ENCODE data around the gene CHIC2.
"Not testable (repeated sequence)": the region's sequence is repeated elsewhere in the genome, so short reads cannot be mapped to it uniquely, and the experiment has no call there.

Gene CHIC2

GRCh38 chr4:54064317-54065111 is at the start of gene CHIC2:
Gene CHIC2 (minus strand): TSS chr4:54064605. CDS start chr4:54064300, 305 bp downstream.
- in situ Hi-C loops (cut with MboI; ENCODE audit: low sequenced_read_pairs): no loop called here
- Histone ChIP-seq H3K4me1 (peaks cover 21% of the 10 kb centered on the region), H3K9me3 (no peaks in the 10 kb centered on the region), H3K36me3 (replicated peaks) (no peaks in the 10 kb centered on the region), H3K27me3 (ENCODE audit: low read depth) (no peaks in the 10 kb centered on the region), H3K4me3 (peak within 1 kb of the TSS; percentile 68)
- DNase-seq (ENCODE audit: low spot score in 2 of 2): peak; percentile 88 to 95

DNA sequence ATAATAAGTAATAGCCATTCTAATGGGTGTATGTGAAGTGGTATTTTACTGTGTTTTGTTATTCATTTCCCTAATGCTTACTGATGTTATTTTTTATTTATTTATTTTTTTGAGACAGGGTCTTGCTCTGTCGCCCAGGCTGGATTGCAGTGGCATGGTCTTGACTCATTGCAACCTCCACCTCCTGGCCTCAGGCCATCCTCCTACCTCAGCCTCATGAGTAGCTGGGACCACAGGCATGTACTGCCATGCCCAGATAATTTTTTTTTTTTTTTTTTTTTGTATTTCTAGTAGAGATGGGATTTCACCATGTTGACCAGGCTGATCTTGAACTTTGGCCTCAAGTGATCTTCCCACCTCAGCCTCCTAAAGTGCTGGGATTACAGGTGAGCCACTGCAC is 48.8 kb upstream of the CHIC2 start:
- H3K4me1 ChIP-seq: peaks cover 19% of the 10 kb centered on the region
- DNase-seq (ENCODE audit: low spot score in 2 of 2); H3K9me3 ChIP-seq; H3K27me3 ChIP-seq (ENCODE audit: low read depth); H3K36me3 ChIP-seq (replicated peaks); in situ Hi-C loops (cut with MboI; ENCODE audit: low sequenced_read_pairs); H3K4me3 ChIP-seq: not testable (repeated sequence)

DNA sequence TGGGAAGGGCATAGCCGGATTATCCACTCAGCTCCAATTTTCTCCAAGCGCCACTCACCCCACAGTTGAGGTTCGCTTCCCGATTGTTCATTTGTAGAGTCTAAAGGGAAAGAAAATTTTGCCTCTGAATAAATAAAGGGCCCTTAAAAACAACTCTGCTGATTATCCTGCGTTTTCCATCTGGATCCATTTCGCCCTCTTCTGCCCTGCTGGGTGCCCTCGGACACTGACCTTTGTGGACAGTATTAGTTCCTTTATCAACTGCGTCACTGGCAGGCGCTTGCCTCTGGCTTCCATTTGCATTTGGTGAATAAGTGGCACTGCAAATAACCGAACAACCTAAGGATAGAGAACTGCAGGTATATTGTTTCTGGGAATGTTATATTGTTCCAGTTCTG is 45.6 kb upstream of the CHIC2 start:
- peaks cover 26% of the 10 kb centered on the region for H3K4me1 ChIP-seq
- no peak for DNase-seq (ENCODE audit: low spot score in 2 of 2)
- H3K4me3 ChIP-seq: no peak overlapping the region
- in situ Hi-C loops (cut with MboI; ENCODE audit: low sequenced_read_pairs): no loop called here
- no peaks in the 10 kb centered on the region for H3K36me3 ChIP-seq (replicated peaks)
- H3K27me3 ChIP-seq (ENCODE audit: low read depth): no peaks in the 10 kb centered on the region; the same call in 1 of the 2 replicates
- no peaks in the 10 kb centered on the region for H3K9me3 ChIP-seq

DNA sequence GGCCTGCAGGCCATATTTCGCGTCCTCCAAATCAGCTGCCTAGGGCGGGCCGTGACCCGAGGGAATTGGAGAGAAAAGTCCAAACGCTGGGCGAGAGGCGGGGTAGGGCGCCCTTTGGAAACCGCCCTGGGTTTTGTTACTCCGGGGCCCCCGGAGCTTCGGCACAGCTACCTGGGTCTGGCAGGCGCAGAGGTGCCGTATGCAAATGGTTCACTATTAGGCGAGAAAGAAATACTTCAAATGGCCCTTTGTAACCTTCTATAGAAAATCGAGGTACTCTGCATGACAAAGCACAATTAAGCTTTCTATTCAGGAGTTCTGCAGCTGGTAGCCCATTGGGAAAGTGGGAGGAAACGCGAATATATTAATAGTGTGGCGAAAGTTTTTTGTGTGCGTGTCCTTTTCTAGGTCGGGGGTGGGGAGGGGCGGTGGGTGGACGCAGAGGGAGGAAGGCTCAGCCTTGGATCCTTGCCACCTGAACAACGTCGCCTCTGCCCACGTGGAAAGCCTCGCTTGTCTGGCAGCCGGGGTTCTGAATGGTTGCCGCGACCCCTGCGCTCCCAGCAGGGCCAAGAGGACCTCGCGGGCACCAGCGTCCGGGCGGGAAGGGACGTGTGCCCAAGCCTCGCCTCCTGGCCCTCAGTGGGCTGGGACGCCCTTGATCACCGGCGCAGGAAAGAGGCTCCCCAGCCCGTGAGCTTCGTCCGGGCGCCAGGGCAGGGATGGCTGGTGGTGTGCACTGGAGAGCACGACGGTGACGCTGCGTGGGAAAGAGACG is 45.0 kb upstream of the CHIC2 start:
- DNase-seq (ENCODE audit: low spot score in 2 of 2): peak; percentile 73 to 81
- Histone ChIP-seq H3K4me3 (no peak overlapping the region), H3K36me3 (replicated peaks) (no peaks in the 10 kb centered on the region), H3K4me1 (peaks cover 26% of the 10 kb centered on the region), H3K27me3 (ENCODE audit: low read depth) (no peaks in the 10 kb centered on the region; the same call in 1 of the 2 replicates), H3K9me3 (no peaks in the 10 kb centered on the region)
- in situ Hi-C loops (cut with MboI; ENCODE audit: low sequenced_read_pairs): no loop called here

DNA sequence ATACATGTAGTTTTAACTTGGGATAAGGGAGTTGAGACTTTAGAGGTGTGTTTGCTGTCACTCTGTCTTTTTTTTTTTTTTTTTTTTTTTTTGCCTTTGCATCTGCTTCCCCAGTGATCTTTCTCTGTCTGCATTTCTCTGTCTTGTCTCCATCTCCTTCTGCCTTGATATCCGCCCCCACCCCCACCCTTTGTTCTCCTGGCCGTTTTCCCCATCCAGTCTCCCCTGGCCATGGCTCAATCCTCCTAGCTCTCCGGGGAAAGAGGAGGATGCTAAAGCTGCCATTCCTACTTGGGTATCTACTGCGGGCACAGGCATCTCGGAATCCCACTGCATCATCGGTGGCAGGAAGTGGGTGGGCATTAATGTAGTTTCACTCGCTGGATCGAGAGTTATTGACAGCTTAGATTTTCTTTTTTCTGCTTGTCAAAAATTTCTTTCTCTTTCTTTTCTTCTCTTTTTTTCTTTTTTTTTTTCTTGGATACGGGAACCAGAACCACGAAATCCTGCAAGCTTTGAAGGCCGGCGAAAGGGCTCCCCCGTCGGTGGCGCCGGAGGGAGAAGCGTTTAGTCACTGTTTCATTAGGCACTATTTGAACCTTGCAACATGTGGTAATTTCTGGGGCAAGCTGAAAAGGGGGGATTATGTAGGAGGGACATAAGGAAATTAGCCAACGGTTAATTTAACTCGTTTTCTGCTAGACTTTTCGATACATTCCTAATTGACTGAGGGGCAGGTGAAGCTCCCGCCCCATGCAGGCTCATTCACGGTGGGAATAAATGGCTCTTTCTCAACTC is 43.7 kb upstream of the CHIC2 start:
- in situ Hi-C loops (cut with MboI; ENCODE audit: low sequenced_read_pairs): no loop called here

DNA sequence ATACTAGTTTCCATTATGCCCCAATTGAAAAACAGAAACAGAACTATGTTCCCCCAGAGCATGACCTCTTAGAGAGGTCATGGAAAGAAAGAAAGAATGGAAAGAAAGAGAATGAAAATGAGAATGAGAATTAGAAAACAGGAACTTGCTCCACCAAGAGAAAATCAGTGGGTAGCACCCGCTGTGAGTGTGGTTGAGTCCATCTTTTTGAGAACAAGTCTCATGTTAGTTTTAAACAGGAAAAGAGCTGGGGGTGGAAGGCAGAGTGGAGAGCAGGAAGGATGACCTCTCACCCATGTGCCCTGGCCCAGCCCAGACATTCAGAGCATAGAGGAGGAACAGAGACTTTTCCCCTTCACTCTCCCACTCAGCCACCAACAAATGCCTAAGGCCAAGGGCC is 40.5 kb upstream of the CHIC2 start:
- Histone ChIP-seq H3K36me3 (replicated peaks) (no peaks in the 10 kb centered on the region), H3K4me3 (no peak overlapping the region), H3K4me1 (peaks cover 31% of the 10 kb centered on the region), H3K27me3 (ENCODE audit: low read depth) (peaks cover 19% of the 10 kb centered on the region), H3K9me3 (no peaks in the 10 kb centered on the region)
- in situ Hi-C loops (cut with MboI; ENCODE audit: low sequenced_read_pairs): no loop called here
- DNase-seq (ENCODE audit: low spot score in 2 of 2): no peak

More for the DNA sequence above, 43.7 kb upstream of the CHIC2 start:
- Histone ChIP-seq H3K9me3 (no peaks in the 10 kb centered on the region), H3K4me3 (no peak overlapping the region), H3K27me3 (ENCODE audit: low read depth) (no peaks in the 10 kb centered on the region; the same call in 1 of the 2 replicates), H3K4me1 (peaks cover 26% of the 10 kb centered on the region), H3K36me3 (replicated peaks) (no peaks in the 10 kb centered on the region)
- no peak for DNase-seq (ENCODE audit: low spot score in 2 of 2)

- no peaks in the 10 kb centered on the region for H3K9me3 ChIP-seq
- peaks cover 23% of the 10 kb centered on the region for H3K27me3 ChIP-seq (ENCODE audit: low read depth)
- peaks cover 30% of the 10 kb centered on the region for H3K4me1 ChIP-seq
- no peaks in the 10 kb centered on the region for H3K36me3 ChIP-seq (replicated peaks)
- in situ Hi-C loops (cut with MboI; ENCODE audit: low sequenced_read_pairs): no loop called here
- H3K4me3 ChIP-seq: no peak overlapping the region
- no peak for DNase-seq (ENCODE audit: low spot score in 2 of 2)
Observed at GRCh38 chr4:54103190-54103574, 38.8 kb upstream of the CHIC2 start.

- Histone ChIP-seq H3K4me1 (peaks cover 33% of the 10 kb centered on the region), H3K9me3 (no peaks in the 10 kb centered on the region), H3K36me3 (replicated peaks) (no peaks in the 10 kb centered on the region), H3K27me3 (ENCODE audit: low read depth) (peaks cover 23% of the 10 kb centered on the region), H3K4me3 (no peak overlapping the region)
- no peak for DNase-seq (ENCODE audit: low spot score in 2 of 2)
- in situ Hi-C loops (cut with MboI; ENCODE audit: low sequenced_read_pairs): no loop called here
Observed at GRCh38 chr4:54102531-54103106, 38.2 kb upstream of the CHIC2 start.

GRCh38 chr4:54101190-54102041 is 37.0 kb upstream of the CHIC2 start:
- no peak for DNase-seq (ENCODE audit: low spot score in 2 of 2)
- Histone ChIP-seq H3K9me3 (no peaks in the 10 kb centered on the region), H3K4me1 (peaks cover 37% of the 10 kb centered on the region), H3K27me3 (ENCODE audit: low read depth) (peaks cover 23% of the 10 kb centered on the region), H3K36me3 (replicated peaks) (no peaks in the 10 kb centered on the region), H3K4me3 (no peak overlapping the region)
- in situ Hi-C loops (cut with MboI; ENCODE audit: low sequenced_read_pairs): no loop called here

GRCh38 chr4:54100595-54101189 is 36.3 kb upstream of the CHIC2 start:
- no peaks in the 10 kb centered on the region for H3K9me3 ChIP-seq
- H3K27me3 ChIP-seq (ENCODE audit: low read depth): peaks cover 23% of the 10 kb centered on the region
- in situ Hi-C loops (cut with MboI; ENCODE audit: low sequenced_read_pairs): no loop called here
- H3K36me3 ChIP-seq (replicated peaks): no peaks in the 10 kb centered on the region
- peak overlapping the region; percentile 24 for H3K4me3 ChIP-seq
- no peak for DNase-seq (ENCODE audit: low spot score in 2 of 2)
- H3K4me1 ChIP-seq: peaks cover 44% of the 10 kb centered on the region

GRCh38 chr4:54099748-54100574 is 35.6 kb upstream of the CHIC2 start, which contains the start of gene GSX2:
Gene GSX2 (plus strand): TSS chr4:54100163. CDS start chr4:54100345, 182 bp downstream.
- peak in 1 of 2 experiments; percentile 48 for DNase-seq (ENCODE audit: low spot score in 2 of 2)
- Histone ChIP-seq H3K4me1 (peaks cover 48% of the 10 kb centered on the region), H3K4me3 (peak within 1 kb of the TSS; percentile 24), H3K9me3 (no peaks in the 10 kb centered on the region), H3K36me3 (replicated peaks) (no peaks in the 10 kb centered on the region), H3K27me3 (ENCODE audit: low read depth) (peaks cover 23% of the 10 kb centered on the region)
- in situ Hi-C loops (cut with MboI; ENCODE audit: low sequenced_read_pairs): no loop called here
